Endodermal cell (in vitro differentiated cells): Measurements from ENCODE around the gene ATP1B1. TPM values are rescaled to one million over a fixed set of nuclear protein-coding genes. Genes with fewer than 3 reads are reported as not detected.

ENCODE experiments used
- DNase-seq: peaks from one replicate; pipeline ENCODE4 v3.0.0-alpha.2; 2017
- H3K27ac ChIP-seq: 2 replicates; pipeline ENCODE4 v1.5.1; 2013; ENCODE audit warnings: mild to moderate bottlenecking, low read depth, low read length, moderate library complexity
- H3K27me3 ChIP-seq: 2 replicates; pipeline ENCODE4 v1.6.1; 2013; ENCODE audit warnings: mild to moderate bottlenecking, low read length, moderate library complexity; ENCODE audit not compliant: insufficient read depth, control insufficient read depth, poor library complexity, severe bottlenecking
- H3K36me3 ChIP-seq: 2 replicates; pipeline ENCODE4 v1.7.0; 2013; ENCODE audit warnings: mild to moderate bottlenecking, low read length, moderate library complexity; ENCODE audit not compliant: control insufficient read depth, insufficient read depth
- H3K4me1 ChIP-seq: one replicate; pipeline ENCODE4 v1.7.0; 2013; ENCODE audit warnings: low read length; ENCODE audit not compliant: control insufficient read depth, insufficient read depth
- H3K4me3 ChIP-seq: 2 replicates; pipeline ENCODE4 v1.5.1; 2013; ENCODE audit warnings: mild to moderate bottlenecking, low read length, moderate library complexity
- H3K9ac ChIP-seq: 2 replicates; pipeline ENCODE4 v1.6.1; 2013; ENCODE audit warnings: mild to moderate bottlenecking, low read length, moderate library complexity; ENCODE audit not compliant: poor library complexity, severe bottlenecking; ENCODE audit errors: extremely low read depth
- H3K9me3 ChIP-seq: 2 replicates; pipeline ENCODE4 v1.6.1; 2013; ENCODE audit warnings: mild to moderate bottlenecking, low read length, moderate library complexity; ENCODE audit not compliant: control insufficient read depth
- H3K27ac Mint-ChIP-seq: 2 replicates; pipeline ENCODE4 v1.8.0; 2020; ENCODE audit warnings: mixed read lengths
- H3K27me3 Mint-ChIP-seq: 2 replicates; pipeline ENCODE4 v1.8.0; 2021; ENCODE audit warnings: mild to moderate bottlenecking, mixed read lengths; ENCODE audit not compliant: insufficient read depth
- H3K36me3 Mint-ChIP-seq: 2 replicates; pipeline ENCODE4 v1.8.0; 2020; ENCODE audit warnings: low read depth, mixed read lengths
- H3K4me1 Mint-ChIP-seq: 2 replicates; pipeline ENCODE4 v1.8.0; 2020; ENCODE audit warnings: mixed read lengths
- H3K4me3 Mint-ChIP-seq: 2 replicates; pipeline ENCODE4 v1.8.0; 2020; ENCODE audit warnings: mild to moderate bottlenecking, moderate library complexity, mixed read lengths
- H3K9me3 Mint-ChIP-seq: 2 replicates; pipeline ENCODE4 v1.8.0; 2020; ENCODE audit warnings: mild to moderate bottlenecking, mixed read lengths
- CTCF ChIP-seq: fragments of 200-600 bp; sonication (generic); conservative IDR thresholded peaks from 2 replicates; pipeline ENCODE4 v1.5.0; 2021; ENCODE audit warnings: antibody characterized with exemption, mild to moderate bottlenecking
- WGBS, 2 experiments: methylation state at CpG; one replicate each; pipeline versions ENCODE4 v1.1.5 to v1.1.7; 2013; ENCODE audit warnings: missing lambda C conversion rate in 2 of 2, mixed read lengths in 1 of 2; ENCODE audit not compliant: insufficient coverage in 1 of 2, insufficient read length in 1 of 2; 5-methylcytosine and 5-hydroxymethylcytosine counted together
- total RNA-seq, 2 donors: library from RNA; stranded (reverse); fragmentation: NEBNext Ultra II Directional in 1 of 2; extraction: Animal tissue kit (Norgen Biotek cat#: 25700) in 1 of 2; gene quantifications; 2 replicates in 1 of 2; 3 replicates in 1 of 2; pipeline ENCODE4 v1.2.1, GENCODE V29; 2021

ATP1B1 gene
- total RNA-seq, 2 donors from 2014 or later: 49.9 to 56.3 TPM

GRCh38 chr1:169126335-169126734 lies 19.8 kb downstream of the ATP1B1 start:
- H3K4me3 ChIP-seq: no peak overlapping the region
- H3K4me1 ChIP-seq: peaks cover 3% of the 10 kb centered on the region
- peaks cover 72% of the 10 kb centered on the region for H3K36me3 ChIP-seq
- no peak for TF ChIP-seq CTCF
- H3K9me3 ChIP-seq: no peaks in the 10 kb centered on the region
- H3K4me1 Mint-ChIP-seq: peaks cover 9% of the 10 kb centered on the region
- no peak overlapping the region for H3K27ac Mint-ChIP-seq
- no peak overlapping the region for H3K9ac ChIP-seq
- H3K27me3 ChIP-seq: no peaks in the 10 kb centered on the region
- no peaks in the 10 kb centered on the region for H3K9me3 Mint-ChIP-seq
- H3K27ac ChIP-seq: no peak overlapping the region
- peaks cover 60% of the 10 kb centered on the region for H3K36me3 Mint-ChIP-seq
- 94 to 100% methylated on average over 1 to 3 of the region's 3 CpGs for WGBS, 2 experiments
- H3K4me3 Mint-ChIP-seq: no peak overlapping the region
- no peaks in the 10 kb centered on the region for H3K27me3 Mint-ChIP-seq
- DNase-seq: no peak

GRCh38 chr1:169127305-169127704 lies 20.8 kb downstream of the ATP1B1 start:
- H3K9me3 ChIP-seq: no peaks in the 10 kb centered on the region
- Mint-ChIP-seq H3K4me1 (peaks cover under 1% of the 10 kb centered on the region), H3K9me3 (no peaks in the 10 kb centered on the region), H3K27ac (no peak overlapping the region), H3K27me3 (no peaks in the 10 kb centered on the region), H3K4me3 (no peak overlapping the region), H3K36me3 (peaks cover 66% of the 10 kb centered on the region)
- 89 to 92% methylated on average over 2 to 3 of the region's 3 CpGs for WGBS, 2 experiments
- H3K9ac ChIP-seq: no peak overlapping the region
- H3K27me3 ChIP-seq: no peaks in the 10 kb centered on the region
- H3K27ac ChIP-seq: no peak overlapping the region
- H3K36me3 ChIP-seq: peaks cover 81% of the 10 kb centered on the region
- no peaks in the 10 kb centered on the region for H3K4me1 ChIP-seq
- H3K4me3 ChIP-seq: no peak overlapping the region
- TF ChIP-seq CTCF: no peak
- no peak for DNase-seq

- 95 to 97% methylated on average over 2 of the region's 2 CpGs for WGBS, 2 experiments
- H3K9me3 Mint-ChIP-seq: no peaks in the 10 kb centered on the region
- H3K9ac ChIP-seq: no peak overlapping the region
- no peaks in the 10 kb centered on the region for H3K9me3 ChIP-seq
- no peaks in the 10 kb centered on the region for H3K27me3 ChIP-seq
- no peak overlapping the region for H3K4me3 Mint-ChIP-seq
- no peaks in the 10 kb centered on the region for H3K27me3 Mint-ChIP-seq
- H3K27ac ChIP-seq: no peak overlapping the region
- H3K36me3 ChIP-seq: peaks cover 87% of the 10 kb centered on the region
- H3K4me1 Mint-ChIP-seq: peaks cover 2% of the 10 kb centered on the region
- TF ChIP-seq CTCF: no peak
- no peak overlapping the region for H3K4me3 ChIP-seq
- H3K4me1 ChIP-seq: no peaks in the 10 kb centered on the region
- peaks cover 70% of the 10 kb centered on the region for H3K36me3 Mint-ChIP-seq
- no peak for DNase-seq
- H3K27ac Mint-ChIP-seq: no peak overlapping the region
Observed at GRCh38 chr1:169128562-169128961, 22.1 kb downstream of the ATP1B1 start.
